Activated T-helper 1 cell treated with anti-CD3 and anti-CD28 coated beads, Interleukin-12 subunit alpha, Interleukin-12 subunit beta, Interleukin-2, Interleukin-4 antibody, amounts not matched to agents 30 ng/mL and 10 ng/mL and 1 ng/mL, durations not matched to agents 14 hours and 24 hours and 36 hours (primary cell): ENCODE results near the gene CBX2. TPM values are rescaled to one million over a fixed set of nuclear protein-coding genes. Genes with fewer than 3 reads are reported as not detected.

ENCODE experiments used
- DNase-seq: peaks from one replicate; pipeline ENCODE4 v3.0.0; 2021; ENCODE audit warnings: low spot score
- H3K27ac Mint-ChIP-seq: one replicate; pipeline ENCODE4 v1.8.0; 2021; ENCODE audit warnings: mild to moderate bottlenecking, mixed read lengths
- H3K27me3 Mint-ChIP-seq: one replicate; pipeline ENCODE4 v1.8.0; 2022; ENCODE audit warnings: mild to moderate bottlenecking, moderate library complexity, mixed read lengths; ENCODE audit not compliant: insufficient read depth
- H3K36me3 Mint-ChIP-seq: one replicate; pipeline ENCODE4 v1.8.0; 2021; ENCODE audit warnings: low read depth, mixed read lengths
- H3K4me1 Mint-ChIP-seq: one replicate; pipeline ENCODE4 v1.8.0; 2021; ENCODE audit warnings: low read depth, mixed read lengths
- H3K4me3 Mint-ChIP-seq: one replicate; pipeline ENCODE4 v1.8.0; 2021; ENCODE audit warnings: mild to moderate bottlenecking, moderate library complexity, mixed read lengths
- H3K9me3 Mint-ChIP-seq: one replicate; pipeline ENCODE4 v1.8.0; 2021; ENCODE audit warnings: mixed read lengths
- intact Hi-C: fragments of 100-400 bp; cut with micrococcal nuclease; formaldehyde crosslinking; loops from one replicate; pipeline ENCODE4 v1.15.1; 2024
- total RNA-seq: library from RNA; stranded (reverse); gene quantifications from 2 replicates; pipeline ENCODE4 v1.2.3, GENCODE V29; 2022

CBX2 gene
- total RNA-seq, 1 donor from 2014 or later, result 4.7 TPM

DNA sequence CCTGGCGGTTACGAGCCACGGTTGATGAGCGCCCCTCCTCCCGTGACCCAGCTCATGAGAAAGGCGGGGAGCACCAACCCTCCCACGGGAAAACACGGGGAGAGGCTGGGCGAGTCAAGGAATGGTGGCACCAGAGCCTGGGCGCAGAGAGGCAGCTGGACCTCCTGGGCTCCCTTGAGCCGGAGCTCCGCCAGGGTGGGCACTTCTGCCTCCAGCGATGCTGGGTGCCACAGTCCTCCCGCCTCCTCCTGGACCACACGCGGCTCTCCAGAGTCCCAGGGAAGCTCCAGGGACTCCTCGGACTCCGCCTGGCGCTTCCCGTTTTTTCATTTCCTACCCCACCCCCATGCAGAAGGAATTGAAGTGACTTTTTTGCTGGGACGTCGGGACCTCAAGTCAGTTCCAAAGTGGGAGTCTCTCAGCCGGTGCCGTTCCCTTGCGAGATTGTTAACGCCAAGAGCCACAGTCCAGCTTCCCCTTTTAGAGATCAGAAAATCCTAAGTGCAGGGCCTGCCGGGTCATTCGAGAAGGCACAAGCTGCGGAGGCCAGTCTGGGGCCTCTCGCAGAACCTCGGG lies 25.6 kb downstream of the CBX2 start:
- H3K9me3 Mint-ChIP-seq, result peaks cover 4% of the 10 kb centered on the region
- intact Hi-C loops, result loop anchor here (5.0 kb wide), 1 partner anchor 1594 kb away; the partner anchor contains the start of gene BAHCC1
- H3K27ac Mint-ChIP-seq, result peak overlapping the region; percentile 29
- peaks cover 7% of the 10 kb centered on the region for H3K36me3 Mint-ChIP-seq
- no peak for DNase-seq
- H3K27me3 Mint-ChIP-seq, result peaks cover 70% of the 10 kb centered on the region
- H3K4me1 Mint-ChIP-seq, result peaks cover 40% of the 10 kb centered on the region
- peak overlapping the region; percentile 30 for H3K4me3 Mint-ChIP-seq

DNA sequence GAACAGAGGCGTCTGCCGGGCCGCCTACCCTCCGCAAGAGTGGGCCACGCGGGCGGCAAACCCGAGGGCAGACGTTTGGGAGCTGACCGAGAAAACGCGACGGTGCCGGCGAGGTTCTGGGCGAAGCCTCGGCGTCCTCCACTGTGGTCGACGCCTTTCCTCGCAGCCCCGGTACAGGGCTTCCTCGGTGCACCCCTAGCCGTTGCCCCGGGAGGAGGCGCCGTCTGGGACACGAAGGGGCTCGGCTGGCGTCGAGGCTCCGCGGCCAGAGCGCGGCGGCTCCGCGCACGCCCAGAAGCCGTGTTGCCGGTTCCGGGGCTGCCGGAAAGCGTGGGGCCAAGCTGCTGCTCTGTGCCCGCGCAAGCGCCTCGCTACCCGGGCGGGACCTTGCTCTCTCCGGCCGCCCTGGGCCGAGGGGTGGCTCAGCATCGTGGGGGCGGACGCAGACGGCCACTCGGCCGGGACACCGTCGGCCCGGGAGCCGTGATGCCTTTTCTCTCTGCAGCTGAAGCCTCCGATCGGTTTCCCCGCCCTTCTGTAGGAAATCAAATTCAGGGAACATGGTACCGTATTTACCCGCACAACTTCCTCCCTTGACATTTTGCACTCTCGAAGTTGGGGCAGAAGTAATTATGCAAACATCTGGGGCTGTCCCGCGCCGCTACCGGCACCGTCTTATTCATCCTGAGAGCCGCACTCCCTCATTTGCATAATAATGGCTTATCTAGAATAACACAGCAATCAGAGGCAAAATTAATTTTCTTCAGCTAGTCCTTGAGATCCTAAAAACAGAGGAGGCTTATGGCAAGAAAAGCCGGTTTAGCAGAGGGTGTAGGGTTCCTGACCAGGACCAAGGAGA lies 26.3 kb downstream of the CBX2 start:
- DNase-seq, result peak; percentile 55
- intact Hi-C loops, result loop anchor here (1.0 to 5.0 kb wide), 3 partner anchors 35 to 1593 kb away; partner anchors contain the start of genes BAHCC1 and CBX4
- Mint-ChIP-seq H3K36me3 (peaks cover 7% of the 10 kb centered on the region), H3K4me1 (peaks cover 48% of the 10 kb centered on the region), H3K4me3 (peak overlapping the region; percentile 75), H3K9me3 (peaks cover 4% of the 10 kb centered on the region), H3K27ac (peak overlapping the region; percentile 95), H3K27me3 (peaks cover 72% of the 10 kb centered on the region)

DNA sequence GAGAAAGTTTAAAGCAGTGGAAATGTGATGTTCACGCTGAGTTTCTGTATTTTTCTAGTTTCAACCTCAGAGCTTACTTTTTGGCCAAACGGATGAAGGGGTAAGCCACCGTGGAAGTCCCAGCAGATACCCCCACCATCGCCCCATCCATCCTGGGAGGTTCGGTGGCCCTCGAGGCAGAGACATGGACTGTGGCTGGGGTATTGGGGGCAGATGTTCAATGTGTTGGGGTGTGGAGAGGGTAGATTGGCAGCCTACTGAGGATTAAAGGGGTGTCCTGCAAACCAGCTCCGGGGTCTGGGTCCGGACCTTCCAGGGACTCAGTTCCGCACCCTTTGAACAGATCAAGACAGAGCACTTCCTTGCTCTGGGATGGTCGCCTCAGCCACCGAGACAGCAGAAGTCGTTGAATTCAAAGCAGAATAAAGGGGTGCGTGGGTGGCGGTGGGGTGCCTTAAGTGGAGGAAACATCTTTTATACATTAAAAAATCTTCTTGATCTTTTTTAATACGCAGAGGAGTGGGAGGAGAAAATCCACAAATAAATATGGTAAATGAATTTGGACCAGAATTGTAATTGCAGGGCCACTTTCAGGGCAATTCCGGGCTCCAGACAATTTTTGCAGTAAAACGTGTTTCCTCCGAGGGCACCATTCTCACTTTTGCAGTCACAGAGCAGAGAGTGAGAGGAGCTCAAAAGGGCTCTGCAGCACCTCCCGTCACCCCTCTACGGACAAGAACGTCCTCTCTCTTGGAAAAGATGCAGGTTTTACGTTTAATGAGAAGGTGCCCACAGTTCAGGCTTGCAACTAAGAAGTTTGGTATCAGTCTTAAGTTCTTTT lies 27.1 kb downstream of the CBX2 start:
- no peak for DNase-seq
- peaks cover 5% of the 10 kb centered on the region for H3K36me3 Mint-ChIP-seq
- peaks cover 40% of the 10 kb centered on the region for H3K4me1 Mint-ChIP-seq
- intact Hi-C loops, result loop anchor here (1.0 to 5.0 kb wide), 3 partner anchors 34 to 1592 kb away; partner anchors contain the start of genes BAHCC1 and CBX4
- peaks cover 69% of the 10 kb centered on the region for H3K27me3 Mint-ChIP-seq
- peaks cover 4% of the 10 kb centered on the region for H3K9me3 Mint-ChIP-seq
- H3K4me3 Mint-ChIP-seq, result peak overlapping the region; percentile 75
- H3K27ac Mint-ChIP-seq, result peak overlapping the region; percentile 95

DNA sequence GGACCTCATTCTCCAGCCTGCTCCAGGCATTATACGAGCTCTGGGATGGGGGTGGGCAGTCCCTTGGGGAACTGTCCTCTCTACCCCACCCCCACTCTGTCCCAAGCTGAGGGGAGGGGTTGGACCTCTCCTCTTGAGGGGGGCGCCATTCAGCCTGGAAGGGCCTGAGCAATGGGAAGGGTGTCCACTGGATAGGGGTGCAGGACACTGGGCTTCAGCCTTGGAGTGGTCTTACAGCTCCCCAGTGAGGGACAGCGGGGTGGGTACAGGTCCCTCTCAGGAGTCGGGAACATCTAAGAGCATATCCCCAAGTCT lies 28.5 kb downstream of the CBX2 start:
- Mint-ChIP-seq H3K4me1 (peaks cover 35% of the 10 kb centered on the region), H3K27me3 (peaks cover 67% of the 10 kb centered on the region), H3K27ac (no peak overlapping the region), H3K9me3 (no peaks in the 10 kb centered on the region), H3K4me3 (no peak overlapping the region), H3K36me3 (peaks cover 3% of the 10 kb centered on the region)
- intact Hi-C loops, result no loop called here
- DNase-seq, result no peak

DNA sequence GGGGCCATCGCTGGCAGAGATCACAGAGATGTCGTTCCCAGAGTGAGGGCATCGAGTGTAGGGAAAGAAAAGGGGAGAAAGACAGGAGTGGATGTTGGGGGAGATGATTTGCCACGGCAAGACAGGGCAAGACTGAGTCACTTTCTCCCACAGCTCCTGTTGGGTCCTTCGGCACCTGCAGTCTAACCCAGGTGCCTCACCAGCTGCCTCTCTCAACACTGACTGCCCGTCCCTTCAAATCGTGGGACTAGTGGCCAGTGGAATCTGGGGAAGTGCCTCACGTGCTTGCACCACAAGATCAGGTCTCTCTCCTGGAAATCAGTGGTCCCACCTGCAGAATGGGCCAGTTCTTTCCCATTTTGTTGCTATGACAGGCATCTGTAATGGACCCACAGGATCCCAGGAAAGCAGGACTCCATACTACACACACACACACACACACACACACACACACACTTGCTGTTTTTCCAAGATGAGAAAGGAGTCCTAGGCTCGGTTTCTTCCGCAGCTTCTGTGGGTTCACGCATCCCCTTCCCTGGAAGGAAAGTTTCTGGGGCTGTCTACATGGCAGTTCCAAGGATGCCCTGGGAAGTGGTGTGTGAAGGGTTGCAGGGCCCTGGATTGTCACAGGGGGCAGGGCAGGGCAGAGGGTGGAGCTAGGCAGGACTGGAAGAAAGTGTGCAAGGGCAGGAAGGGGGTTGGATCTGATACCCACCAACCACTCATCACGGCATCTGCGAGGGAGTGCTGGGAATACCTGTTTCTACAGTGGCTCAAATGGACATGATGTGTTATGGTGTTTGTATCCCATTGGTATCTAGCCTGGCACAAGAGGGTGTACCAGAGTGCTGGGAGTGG lies 29.1 kb downstream of the CBX2 start:
- peaks cover 3% of the 10 kb centered on the region for H3K36me3 Mint-ChIP-seq
- peaks cover 41% of the 10 kb centered on the region for H3K4me1 Mint-ChIP-seq
- no peak for DNase-seq
- H3K9me3 Mint-ChIP-seq, result no peaks in the 10 kb centered on the region
- H3K4me3 Mint-ChIP-seq, result no peak overlapping the region
- peak overlapping the region; percentile 66 for H3K27ac Mint-ChIP-seq
- H3K27me3 Mint-ChIP-seq, result peaks cover 67% of the 10 kb centered on the region
- intact Hi-C loops, result no loop called here

DNA sequence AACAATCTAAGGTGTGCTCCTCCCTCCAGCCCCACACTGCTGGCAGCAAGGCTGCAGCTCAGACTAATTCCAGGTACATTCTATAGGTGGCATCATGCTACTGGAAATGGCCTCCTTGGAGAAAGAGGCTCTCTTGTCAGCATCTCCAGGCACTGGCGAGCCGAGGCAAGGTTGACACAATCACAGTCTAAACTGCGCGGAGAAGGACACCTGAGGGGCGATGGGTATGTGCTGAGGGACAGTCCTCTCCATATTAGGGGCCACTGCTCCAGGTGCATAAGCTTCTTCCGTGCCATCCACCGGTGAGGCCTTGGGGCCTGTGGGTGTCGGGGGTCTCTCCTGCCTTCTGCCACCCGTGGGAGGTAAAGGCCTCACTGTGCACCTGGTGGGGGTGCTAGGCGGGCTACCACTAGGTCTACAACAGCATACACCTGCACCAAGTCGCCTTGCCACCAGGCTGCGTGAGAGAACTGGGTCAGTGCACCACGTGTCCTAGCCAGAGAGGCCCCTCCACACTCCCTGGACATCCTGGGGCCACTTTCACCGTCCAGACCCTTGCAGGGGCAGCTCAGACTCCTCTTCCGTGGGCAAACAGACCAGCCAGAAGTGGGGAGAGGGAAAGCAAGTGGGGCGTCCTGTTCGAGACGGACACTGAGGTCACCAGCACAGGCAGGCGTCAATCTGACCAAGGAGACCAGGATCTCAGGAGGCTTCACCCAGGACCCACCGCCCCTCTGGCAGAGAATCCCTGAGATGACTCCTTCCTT lies 31.0 kb downstream of the CBX2 start:
- Mint-ChIP-seq H3K4me3 (peak overlapping the region; percentile 11), H3K4me1 (peaks cover 43% of the 10 kb centered on the region), H3K27ac (peak overlapping the region; percentile 44), H3K9me3 (no peaks in the 10 kb centered on the region), H3K27me3 (peaks cover 68% of the 10 kb centered on the region), H3K36me3 (peaks cover 3% of the 10 kb centered on the region)
- no peak for DNase-seq
- intact Hi-C loops, result no loop called here

DNA sequence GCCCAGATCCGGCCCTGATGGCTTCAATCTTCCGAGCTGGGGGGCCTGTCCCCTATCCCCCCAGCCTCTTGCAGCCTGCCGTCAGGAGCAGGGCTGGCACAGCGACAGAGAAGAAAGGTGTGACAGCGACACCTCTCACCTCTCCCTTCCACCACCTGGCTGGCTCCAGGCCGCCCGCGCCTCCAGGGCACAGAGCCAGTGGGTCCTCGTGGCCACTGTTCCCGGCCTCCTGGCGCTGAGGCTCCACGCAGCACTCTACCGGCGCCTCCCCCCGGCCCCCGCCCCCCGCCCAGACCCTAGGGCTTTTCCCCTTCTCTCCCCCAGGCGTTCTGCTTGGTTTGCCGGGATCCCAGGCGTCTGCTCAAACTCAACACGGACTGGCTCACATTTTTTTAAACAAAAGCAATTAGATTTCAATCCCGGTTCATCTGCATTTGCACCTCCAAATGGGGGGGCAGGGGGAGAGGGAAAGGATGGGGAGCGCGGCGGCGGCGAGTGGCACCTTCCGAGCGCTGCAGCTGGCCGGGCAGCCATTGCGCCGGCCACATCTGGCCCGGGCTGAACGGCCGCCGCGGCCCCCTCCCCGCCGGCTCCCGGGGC lies 31.7 kb downstream of the CBX2 start:
- no peak for DNase-seq
- Mint-ChIP-seq H3K36me3 (no peaks in the 10 kb centered on the region), H3K9me3 (no peaks in the 10 kb centered on the region), H3K4me1 (peaks cover 45% of the 10 kb centered on the region), H3K27me3 (peaks cover 69% of the 10 kb centered on the region), H3K27ac (no peak overlapping the region), H3K4me3 (no peak overlapping the region)
- intact Hi-C loops, result loop anchor here (1.0 kb wide), 2 partner anchors 12 to 29 kb away; partner anchors contain the start of gene CBX8

DNA sequence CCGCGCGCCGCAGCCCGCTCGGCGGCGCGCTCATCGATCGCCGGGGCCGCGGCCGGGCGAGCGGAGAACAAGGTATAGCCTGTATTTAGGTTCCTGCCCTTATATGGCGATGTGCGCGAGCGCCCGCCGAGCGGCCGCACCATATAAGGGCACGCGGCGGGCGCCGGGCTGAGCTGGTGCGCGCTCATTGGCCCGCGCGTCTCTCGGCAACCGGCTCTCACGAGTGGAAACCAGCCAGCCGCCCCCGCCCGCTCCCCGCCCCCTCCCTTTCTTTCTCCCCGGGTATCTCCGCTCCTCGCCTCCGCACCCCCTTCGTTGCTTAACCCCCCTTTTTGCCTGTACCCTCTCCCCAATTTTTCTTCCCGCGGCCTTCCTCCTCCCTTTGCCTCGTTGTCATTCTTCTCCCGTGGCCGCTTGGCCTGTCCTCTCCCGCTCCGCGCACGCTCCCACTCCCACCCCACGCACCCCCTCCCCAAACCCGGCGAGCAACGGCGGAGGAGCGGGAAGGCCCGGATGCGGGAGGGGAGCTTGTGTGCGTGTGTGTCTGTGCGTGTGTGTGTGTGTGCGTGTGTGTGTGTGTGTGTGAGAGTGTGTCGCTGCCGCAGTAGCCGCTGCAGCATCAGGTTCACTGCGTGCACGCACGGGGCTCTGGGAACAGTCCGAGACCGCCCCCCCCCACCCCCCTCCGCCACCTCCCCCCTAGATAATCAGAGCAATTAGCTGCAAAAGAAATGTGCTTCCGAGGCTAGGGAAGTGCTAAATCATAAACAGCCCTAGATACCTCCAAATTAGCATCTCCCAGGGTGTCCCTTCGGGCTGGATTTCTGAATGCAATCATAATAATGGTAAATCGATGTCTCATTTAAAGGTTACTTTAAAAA lies 32.4 kb downstream of the CBX2 start:
- H3K4me1 Mint-ChIP-seq, result peaks cover 38% of the 10 kb centered on the region
- peaks cover 64% of the 10 kb centered on the region for H3K27me3 Mint-ChIP-seq
- H3K9me3 Mint-ChIP-seq, result no peaks in the 10 kb centered on the region
- peak; percentile 79 for DNase-seq
- H3K36me3 Mint-ChIP-seq, result no peaks in the 10 kb centered on the region
- H3K27ac Mint-ChIP-seq, result peak overlapping the region; percentile 48
- intact Hi-C loops, result loop anchor here (1.0 kb wide), 2 partner anchors 13 to 28 kb away; partner anchors contain the start of gene CBX8
- peak overlapping the region; percentile 2 for H3K4me3 Mint-ChIP-seq

DNA sequence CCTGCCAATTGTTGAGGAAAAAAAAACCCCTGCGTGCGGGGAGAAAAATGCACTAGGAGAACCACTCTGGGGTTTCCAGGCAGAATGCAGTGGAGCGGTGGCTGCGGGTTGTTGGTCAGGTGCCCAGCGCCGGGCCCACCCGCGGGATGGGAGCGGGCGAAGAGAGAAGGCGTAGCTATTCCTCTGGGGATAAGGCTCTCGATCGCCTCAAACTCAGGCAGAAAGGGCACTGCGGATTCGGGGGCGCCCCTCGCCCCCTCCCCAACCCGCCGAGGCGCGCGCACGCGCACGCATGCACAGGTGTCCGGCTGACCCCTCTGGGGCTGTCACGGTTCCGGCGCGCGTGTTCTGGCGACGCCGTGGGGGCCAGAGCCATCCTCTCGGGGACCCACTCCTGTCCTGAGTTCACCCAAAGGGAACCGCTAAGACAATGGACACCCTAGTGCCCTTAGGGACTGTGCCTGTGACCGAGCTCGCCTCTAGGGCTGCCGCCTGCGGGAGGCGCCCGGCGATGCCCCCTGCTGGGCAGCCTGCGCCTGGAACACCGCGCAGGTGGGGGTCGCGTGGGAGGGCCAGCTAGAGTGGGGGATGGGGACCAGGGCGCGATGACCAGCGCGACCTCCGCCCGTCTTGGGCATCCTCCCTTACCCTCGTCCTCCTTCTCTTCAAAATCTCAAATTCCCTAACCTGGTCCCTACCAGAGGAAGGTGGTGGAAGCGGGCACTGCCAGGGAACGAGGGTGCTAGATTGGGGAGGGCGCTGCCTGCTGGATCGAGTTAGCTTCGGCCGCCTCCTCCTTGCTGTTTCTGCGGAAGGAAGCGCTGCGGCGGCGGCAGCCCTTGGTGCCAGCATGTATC lies 33.3 kb downstream of the CBX2 start:
- Mint-ChIP-seq H3K27me3 (peaks cover 62% of the 10 kb centered on the region), H3K4me3 (peak overlapping the region; percentile 34), H3K27ac (peak overlapping the region; percentile 64), H3K36me3 (no peaks in the 10 kb centered on the region), H3K4me1 (peaks cover 33% of the 10 kb centered on the region), H3K9me3 (no peaks in the 10 kb centered on the region)
- intact Hi-C loops, result no loop called here
- no peak for DNase-seq

DNA sequence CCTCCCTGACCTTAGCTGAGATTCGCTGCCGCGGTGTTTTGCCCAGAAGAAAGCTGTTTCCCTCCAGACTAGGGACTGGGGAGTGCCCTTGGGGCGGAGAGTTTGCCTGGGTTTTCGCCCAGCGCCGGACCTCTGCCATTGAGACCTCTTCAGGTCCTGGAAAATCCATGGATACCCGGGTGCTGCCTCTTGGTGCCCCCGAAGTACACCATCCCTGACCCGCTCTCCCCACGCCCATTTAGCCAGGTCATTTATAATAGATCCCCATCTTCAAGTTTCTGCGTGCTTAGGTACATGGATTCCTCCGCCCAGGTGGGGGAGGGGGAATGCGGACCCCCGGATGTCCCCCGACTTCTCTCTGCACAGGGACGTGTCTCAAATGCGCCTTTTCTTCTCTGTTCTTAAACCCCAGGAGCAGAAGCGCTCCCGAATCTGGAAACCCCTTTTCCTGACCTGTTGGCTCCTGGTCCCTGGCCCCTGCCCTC lies 34.0 kb downstream of the CBX2 start:
- peaks cover 62% of the 10 kb centered on the region for H3K27me3 Mint-ChIP-seq
- H3K9me3 Mint-ChIP-seq, result no peaks in the 10 kb centered on the region
- peak overlapping the region; percentile 64 for H3K27ac Mint-ChIP-seq
- peaks cover 27% of the 10 kb centered on the region for H3K4me1 Mint-ChIP-seq
- no peaks in the 10 kb centered on the region for H3K36me3 Mint-ChIP-seq
- intact Hi-C loops, result no loop called here
- DNase-seq, result no peak
- H3K4me3 Mint-ChIP-seq, result peak overlapping the region; percentile 34
